HepG2 (cell line): ENCODE data around the gene HOXB2. TPM values are rescaled to one million over a fixed set of nuclear protein-coding genes. Genes with fewer than 3 reads are reported as not detected.

ENCODE experiments used
- ATAC-seq: fragments of 200-7000 bp; cut with Tn5 transposase; 3 replicates; pipeline ENCODE4 v1.9.1; 2020; ENCODE audit warnings: mild to moderate bottlenecking, moderate library complexity
- BruUV-seq: library from RNA; stranded (reverse); fragments of 400-500 nt; replicated peaks from 2 replicates; lab custom pipeline; 2021; lab: Mats Ljungman, UMichigan
- CTCF ChIA-PET: fragments of 300-600 bp; formaldehyde crosslinking; extraction: SDS; loops from one replicate; lab custom pipeline; 2021; ENCODE audit warnings: low total read pairs, inconsistent platforms, low intra/inter-chr PET ratio; lab: Yijun Ruan, JAX
- POLR2A ChIA-PET: fragments of 350-600 bp; sonication (Branson Sonifier 250); formaldehyde crosslinking; loops from one replicate; lab custom pipeline; 2020; ENCODE audit warnings: antibody characterized with exemption, inconsistent platforms; lab: Yijun Ruan, JAX
- DNase-seq: peaks from one replicate; pipeline ENCODE4 v3.0.0-alpha.2; 2015; ENCODE audit warnings: low spot score
- FAIRE-seq: peaks from 3 replicates; lab custom pipeline; 2011; peaks lifted over from hg19 to GRCh38; lab: Jason Lieb, UNC
- H2AFZ ChIP-seq: one replicate; pipeline ENCODE4 v1.6.1; 2011; ENCODE audit warnings: low read length, inconsistent platforms
- H3K27ac ChIP-seq: fragments of 300-600 bp; 3 replicates; pipeline ENCODE4 v1.8.0; 2011; ENCODE audit warnings: mixed run types, mild to moderate bottlenecking, mixed read lengths, low read length, inconsistent platforms; ENCODE audit not compliant: insufficient read depth; ENCODE audit errors: extremely low read length
- H3K27me3 ChIP-seq, 2 experiments: fragments of 200-600 bp in 1 of 2; 2 replicates in 1 of 2; 3 replicates in 1 of 2; pipeline versions ENCODE4 v1.6.0 to v1.8.0; 2011; ENCODE audit warnings: low read length in 2 of 2, mild to moderate bottlenecking in 2 of 2, moderate library complexity in 2 of 2, inconsistent platforms in 1 of 2; ENCODE audit not compliant: insufficient read depth in 2 of 2, control insufficient read depth in 1 of 2
- H3K36me3 ChIP-seq, 2 experiments: fragments of 200-600 bp in 1 of 2; replicated peaks in 1 of 2; 2 replicates in 1 of 2; 3 replicates in 1 of 2; pipeline versions ENCODE4 v1.5.1 to v1.8.0; 2011; ENCODE audit warnings: low read length in 2 of 2, inconsistent platforms in 1 of 2; ENCODE audit not compliant: insufficient read depth in 2 of 2, control insufficient read depth in 1 of 2
- H3K4me1 ChIP-seq: 2 replicates; pipeline ENCODE4 v1.5.1; 2012; ENCODE audit warnings: low read length, inconsistent platforms; ENCODE audit not compliant: insufficient read depth
- H3K4me2 ChIP-seq: 2 replicates; pipeline ENCODE4 v1.6.0; 2011; ENCODE audit warnings: low read depth, low read length, inconsistent platforms
- H3K4me3 ChIP-seq, 3 experiments: fragments of 200-600 bp in 1 of 3; sonication (generic), shearing (Covaris generic) in 1 of 3; replicated peaks in 1 of 3; 2 replicates each; pipeline ENCODE4 v1.5.1; 2011 to 2016; ENCODE audit warnings: low read length in 3 of 3, inconsistent platforms in 2 of 3, low read depth in 2 of 3, mild to moderate bottlenecking in 2 of 3, control low read depth in 1 of 3, mixed read lengths in 1 of 3; ENCODE audit not compliant: insufficient read depth in 1 of 3
- H3K79me2 ChIP-seq: one replicate; pipeline ENCODE4 v1.6.1; 2011; ENCODE audit warnings: low read length, inconsistent platforms; ENCODE audit not compliant: insufficient read depth
- H3K9ac ChIP-seq: 2 replicates; pipeline ENCODE4 v1.6.0; 2011; ENCODE audit warnings: mild to moderate bottlenecking, low read depth, low read length, inconsistent platforms; ENCODE audit not compliant: insufficient read depth
- H3K9me3 ChIP-seq: 2 replicates; pipeline ENCODE4 v1.5.1; 2012; ENCODE audit warnings: mild to moderate bottlenecking, low read length
- H4K20me1 ChIP-seq: 2 replicates; pipeline ENCODE4 v1.6.0; 2011; ENCODE audit warnings: inconsistent platforms, mild to moderate bottlenecking, low read length, moderate library complexity; ENCODE audit not compliant: insufficient read depth
- CREBL2 ChIP-seq: sonication (generic); formaldehyde crosslinking; IDR thresholded peaks from 2 replicates; pipeline ENCODE4 v1.8.1; 2023; ENCODE audit warnings: missing genetic modification reagents, mild to moderate bottlenecking, borderline replicate concordance
- HES4 ChIP-seq: sonication (generic); formaldehyde crosslinking; IDR thresholded peaks from 2 replicates; pipeline ENCODE4 v1.9.0; 2021; ENCODE audit warnings: mild to moderate bottlenecking, missing genetic modification reagents, borderline replicate concordance
- HHEX ChIP-seq: IDR thresholded peaks from 2 replicates; pipeline ENCODE4 v1.6.1; 2016; ENCODE audit warnings: control low read depth
- HNF1B ChIP-seq: sonication (generic); formaldehyde crosslinking; IDR thresholded peaks from 2 replicates; pipeline ENCODE4 v1.5.1; 2020; ENCODE audit warnings: mild to moderate bottlenecking, moderate library complexity, missing genetic modification reagents
- MED1 ChIP-seq: sonication (generic); formaldehyde crosslinking; IDR thresholded peaks from 2 replicates; pipeline ENCODE4 v1.4.0; 2020; ENCODE audit warnings: missing genetic modification reagents
- POLR2AphosphoS2 ChIP-seq: IDR thresholded peaks from 2 replicates; pipeline ENCODE4 v1.6.1; 2011; ENCODE audit warnings: low read depth, low read length, improper control_type of control experiment
- RCOR2 ChIP-seq: IDR thresholded peaks from 2 replicates; pipeline ENCODE4 v1.6.1; 2016; ENCODE audit warnings: missing biosample characterization, missing genetic modification reagents
- RNF2 ChIP-seq: fragments of 450-650 bp; conservative IDR thresholded peaks from 2 replicates; pipeline ENCODE4 v1.6.1; 2016; ENCODE audit warnings: low read depth
- SRY ChIP-seq: sonication (generic); formaldehyde crosslinking; IDR thresholded peaks from 2 replicates; pipeline ENCODE4 v1.8.0; 2022; ENCODE audit warnings: mild to moderate bottlenecking, missing genetic modification reagents
- STAG1 ChIP-seq: sonication (generic); formaldehyde crosslinking; IDR thresholded peaks from 2 replicates; pipeline ENCODE4 v1.4.0; 2020; ENCODE audit warnings: missing genetic modification reagents
- TOE1 ChIP-seq: sonication (generic); formaldehyde crosslinking; IDR thresholded peaks from 2 replicates; pipeline ENCODE4 v1.4.0; 2020; ENCODE audit warnings: mild to moderate bottlenecking, missing genetic modification reagents
- ZNF674 ChIP-seq: sonication (generic); formaldehyde crosslinking; IDR thresholded peaks from 2 replicates; pipeline ENCODE4 v1.5.0; 2020; ENCODE audit warnings: low read depth, mild to moderate bottlenecking, missing genetic modification reagents
- ZNF883 ChIP-seq: sonication (generic); formaldehyde crosslinking; IDR thresholded peaks from 2 replicates; pipeline ENCODE4 v1.5.1; 2020; ENCODE audit warnings: mild to moderate bottlenecking, missing genetic modification reagents; ENCODE audit errors: not compliant biosample characterization
- ZSCAN22 ChIP-seq: sonication (generic); formaldehyde crosslinking; IDR thresholded peaks from 2 replicates; pipeline ENCODE4 v1.4.0; 2020; ENCODE audit warnings: mild to moderate bottlenecking, missing genetic modification reagents
- WGBS: methylation state at CpG from one replicate; pipeline ENCODE4 v1.1.6; 2017; ENCODE audit warnings: low lambda C conversion rate; 5-methylcytosine and 5-hydroxymethylcytosine counted together
- in situ Hi-C: cut with HindIII; loops from 2 replicates; pipeline ENCODE4 v1.10.0; 2017; ENCODE audit warnings: low pct_unique_long_range_greater_than_20kb; ENCODE audit not compliant: extremely low pct_ligation_motif_present
- intact Hi-C: fragments of 100-400 bp; cut with micrococcal nuclease; formaldehyde crosslinking; loops from one replicate; pipeline ENCODE4 v1.10.0; 2022; ENCODE audit not compliant: unreplicated experiment
- polyA plus RNA-seq, 8 experiments: library from polyadenylated mRNA; depleted of rRNA in 3 of 8; stranded (reverse) in 7 of 8; unstranded in 1 of 8; fragments of >200 nt; fragmentation: Illumina TruSeq in 4 of 8; extraction: Trizol in 4 of 8; gene quantifications; 2 replicates each; pipeline versions ENCODE4 v1.2.1 to v1.2.3, GENCODE V29; 2011 to 2016; ENCODE audit warnings: low read depth in 4 of 8, missing spikeins in 1 of 8, mixed read lengths in 1 of 8; ENCODE audit not compliant: insufficient read depth in 1 of 8
- total RNA-seq, 5 experiments: library from RNA; depleted of rRNA; stranded (reverse); fragments of >200 nt; fragmentation: Illumina TruSeq; extraction: Trizol; gene quantifications; 2 replicates each; pipeline ENCODE4 v1.2.3, GENCODE V29; 2016; ENCODE audit warnings: low read depth in 1 of 5

Gene HOXB2
- total and polyA plus RNA-seq, 2 of the 13 experiments (the other 11 are each of a cell fraction or from before 2014, with no cell fraction given), result not detected

- CTCF ChIA-PET, result no interaction called here
- in situ Hi-C loops (no loop called here), intact Hi-C loops (no loop called here)
- POLR2A ChIA-PET, result no interaction called here
- no peaks in the 10 kb centered on the region for H3K36me3 ChIP-seq
- FAIRE-seq (no peak), ATAC-seq (no peak), DNase-seq (no peak)
- H3K9me3 ChIP-seq, result no peaks in the 10 kb centered on the region
- H2AFZ ChIP-seq, result no peak overlapping the region
- TF ChIP-seq MED1 (CRISPR knock-in tag) (no peak), STAG1 (CRISPR knock-in tag) (no peak), POLR2AphosphoS2 (no peak), ZNF674 (CRISPR knock-in tag) (no peak), HHEX (CRISPR knock-in tag) (no peak), HNF1B (no peak), CREBL2 (CRISPR knock-in tag) (no peak), RNF2 (no peak), RCOR2 (CRISPR knock-in tag) (no peak), HES4 (CRISPR knock-in tag) (no peak), ZNF883 (CRISPR knock-in tag) (no peak), ZSCAN22 (no peak), SRY (CRISPR knock-in tag) (no peak), TOE1 (no peak)
- no peak overlapping the region for H3K27ac ChIP-seq
- no peak overlapping the region for H3K9ac ChIP-seq
- no peak overlapping the region for H3K4me2 ChIP-seq
- H3K79me2 ChIP-seq, result no peaks in the 10 kb centered on the region
- BruUV-seq, result no TSS peak
- no peaks in the 10 kb centered on the region for H4K20me1 ChIP-seq
- WGBS, result 46% methylated on average over 11 of the region's 11 CpGs
- no peaks in the 10 kb centered on the region for H3K4me1 ChIP-seq
- peaks cover 6 to 74% of the 10 kb centered on the region in 2 experiments for H3K27me3 ChIP-seq
- H3K4me3 ChIP-seq, result no peak overlapping the region
Measured at GRCh38 chr17:48529683-48530009, 15.3 kb downstream of the HOXB2 start.
